Neural progenitor cell (in vitro differentiated cells): ENCODE measurements around the gene RERG. TPM values are rescaled to one million over a fixed set of nuclear protein-coding genes. Genes with fewer than 3 reads are reported as not detected.

Source experiments
- DNase-seq: peaks from one replicate; pipeline ENCODE4 v3.0.0-alpha.2; 2016; ENCODE audit warnings: low spot score
- H2AFZ ChIP-seq: fragments of 200-600 bp; sonication (generic); replicated peaks from 2 replicates; pipeline ENCODE4 v1.6.1; 2016; ENCODE audit warnings: antibody characterized with exemption
- H3F3A ChIP-seq: fragments of 200-600 bp; sonication (generic); 2 replicates; pipeline ENCODE4 v1.6.1; 2016; ENCODE audit warnings: antibody characterized with exemption, low read depth
- H3K27ac ChIP-seq: fragments of 200-600 bp; sonication (generic); 2 replicates; pipeline ENCODE4 v1.5.1; 2016; ENCODE audit warnings: mild to moderate bottlenecking
- H3K27me3 ChIP-seq: fragments of 200-600 bp; sonication (generic); 2 replicates; pipeline ENCODE4 v1.6.1; 2016; ENCODE audit warnings: mild to moderate bottlenecking, moderate library complexity
- H3K36me3 ChIP-seq: fragments of 200-600 bp; sonication (generic); 2 replicates; pipeline ENCODE4 v1.5.1; 2016
- H3K4me1 ChIP-seq: fragments of 200-600 bp; sonication (generic); 2 replicates; pipeline ENCODE4 v1.6.1; 2016; ENCODE audit warnings: mixed run types
- H3K4me2 ChIP-seq: fragments of 200-600 bp; sonication (generic); 2 replicates; pipeline ENCODE4 v1.6.1; 2016
- H3K4me3 ChIP-seq: fragments of 200-600 bp; sonication (generic); 2 replicates; pipeline ENCODE4 v1.5.1; 2016
- H3K79me2 ChIP-seq: fragments of 200-600 bp; sonication (generic); 2 replicates; pipeline ENCODE4 v1.6.1; 2016; ENCODE audit warnings: low read depth
- H3K9ac ChIP-seq: fragments of 200-600 bp; sonication (generic); 2 replicates; pipeline ENCODE4 v1.6.1; 2016
- H3K9me3 ChIP-seq: fragments of 200-600 bp; sonication (generic); 2 replicates; pipeline ENCODE4 v1.5.1; 2016; ENCODE audit warnings: low read depth
- H4K20me1 ChIP-seq: fragments of 200-600 bp; sonication (generic); 2 replicates; pipeline ENCODE4 v1.6.1; 2016; ENCODE audit warnings: low read depth
- H3K27ac Mint-ChIP-seq: 3 replicates; pipeline ENCODE4 v1.8.0; 2021; ENCODE audit warnings: mixed read lengths
- H3K27me3 Mint-ChIP-seq: 2 replicates; pipeline ENCODE4 v1.8.0; 2022; ENCODE audit warnings: low read depth, mild to moderate bottlenecking, inconsistent platforms, moderate library complexity, mixed read lengths; ENCODE audit not compliant: insufficient read depth
- H3K36me3 Mint-ChIP-seq: 3 replicates; pipeline ENCODE4 v1.8.0; 2021; ENCODE audit warnings: mixed read lengths
- H3K4me1 Mint-ChIP-seq: 3 replicates; pipeline ENCODE4 v1.8.0; 2021; ENCODE audit warnings: mixed read lengths
- H3K4me3 Mint-ChIP-seq: 3 replicates; pipeline ENCODE4 v1.8.0; 2021; ENCODE audit warnings: mild to moderate bottlenecking, moderate library complexity, mixed read lengths
- H3K9me3 Mint-ChIP-seq: 3 replicates; pipeline ENCODE4 v1.8.0; 2020; ENCODE audit warnings: mixed read lengths
- EZH2 ChIP-seq: fragments of 200-600 bp; sonication (generic); IDR thresholded peaks from 2 replicates; pipeline ENCODE4 v1.6.1; 2017; ENCODE audit warnings: antibody characterized with exemption, mild to moderate bottlenecking, moderate library complexity
- EZH2phosphoT487 ChIP-seq: fragments of 200-600 bp; sonication (generic); IDR thresholded peaks from 2 replicates; pipeline ENCODE4 v1.6.1; 2017; ENCODE audit warnings: antibody characterized with exemption
- total RNA-seq: library from RNA; depleted of rRNA; stranded (reverse); fragments of >200 nt; gene quantifications from 2 replicates; pipeline ENCODE4 v1.2.3, GENCODE V29; 2015; ENCODE audit warnings: low replicate concordance
- TF ChIP-seq, protein P1 (sequence below): fragments of 200-600 bp; sonication (generic); IDR thresholded peaks from 2 replicates; pipeline ENCODE4 v1.5.1; 2017; ENCODE audit warnings: antibody characterized with exemption, mild to moderate bottlenecking

RERG gene
- total RNA-seq, 1 donor from 2014 or later: 0.06 TPM

DNA sequence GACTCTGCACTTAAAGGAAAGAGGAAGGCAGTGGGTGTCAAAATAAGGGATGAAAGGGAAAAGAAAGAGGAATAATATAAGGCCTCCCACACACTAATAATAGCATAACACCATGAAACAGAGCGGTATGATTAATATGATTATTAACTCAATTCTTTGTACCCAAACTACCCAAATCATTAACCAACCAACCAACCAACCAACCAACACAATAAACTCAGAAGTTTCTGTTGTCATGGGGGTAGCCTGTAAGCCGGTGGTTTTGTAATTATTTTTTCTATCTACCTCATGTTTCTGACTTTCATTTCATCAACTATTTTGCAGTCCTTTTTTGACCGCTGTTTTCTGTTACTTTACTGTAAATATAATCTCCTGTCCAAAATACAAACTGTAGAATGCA lies 105.8 kb downstream of the RERG start:
- TF ChIP-seq EZH2 (no peak), EZH2phosphoT487 (no peak)
- TF ChIP-seq, protein P1, sequence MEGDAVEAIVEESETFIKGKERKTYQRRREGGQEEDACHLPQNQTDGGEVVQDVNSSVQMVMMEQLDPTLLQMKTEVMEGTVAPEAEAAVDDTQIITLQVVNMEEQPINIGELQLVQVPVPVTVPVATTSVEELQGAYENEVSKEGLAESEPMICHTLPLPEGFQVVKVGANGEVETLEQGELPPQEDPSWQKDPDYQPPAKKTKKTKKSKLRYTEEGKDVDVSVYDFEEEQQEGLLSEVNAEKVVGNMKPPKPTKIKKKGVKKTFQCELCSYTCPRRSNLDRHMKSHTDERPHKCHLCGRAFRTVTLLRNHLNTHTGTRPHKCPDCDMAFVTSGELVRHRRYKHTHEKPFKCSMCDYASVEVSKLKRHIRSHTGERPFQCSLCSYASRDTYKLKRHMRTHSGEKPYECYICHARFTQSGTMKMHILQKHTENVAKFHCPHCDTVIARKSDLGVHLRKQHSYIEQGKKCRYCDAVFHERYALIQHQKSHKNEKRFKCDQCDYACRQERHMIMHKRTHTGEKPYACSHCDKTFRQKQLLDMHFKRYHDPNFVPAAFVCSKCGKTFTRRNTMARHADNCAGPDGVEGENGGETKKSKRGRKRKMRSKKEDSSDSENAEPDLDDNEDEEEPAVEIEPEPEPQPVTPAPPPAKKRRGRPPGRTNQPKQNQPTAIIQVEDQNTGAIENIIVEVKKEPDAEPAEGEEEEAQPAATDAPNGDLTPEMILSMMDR: no peak
- Histone ChIP-seq H4K20me1 (no peaks in the 10 kb centered on the region), H3K4me2 (no peak overlapping the region), H3K9me3 (no peaks in the 10 kb centered on the region), H3K27me3 (no peaks in the 10 kb centered on the region), H3K36me3 (no peaks in the 10 kb centered on the region), H3K4me3 (no peak overlapping the region), H3K4me1 (peaks cover 5% of the 10 kb centered on the region), H2AFZ (no peak overlapping the region), H3K27ac (no peak overlapping the region), H3F3A (no peaks in the 10 kb centered on the region), H3K79me2 (no peaks in the 10 kb centered on the region), H3K9ac (no peak overlapping the region)
- H3K36me3 Mint-ChIP-seq: no peaks in the 10 kb centered on the region
- DNase-seq: no peak
- no peak overlapping the region for H3K4me3 Mint-ChIP-seq
- H3K27me3 Mint-ChIP-seq: no peaks in the 10 kb centered on the region
- peaks cover 2% of the 10 kb centered on the region for H3K9me3 Mint-ChIP-seq
- peaks cover 27% of the 10 kb centered on the region for H3K4me1 Mint-ChIP-seq
- H3K27ac Mint-ChIP-seq: no peak overlapping the region

DNA sequence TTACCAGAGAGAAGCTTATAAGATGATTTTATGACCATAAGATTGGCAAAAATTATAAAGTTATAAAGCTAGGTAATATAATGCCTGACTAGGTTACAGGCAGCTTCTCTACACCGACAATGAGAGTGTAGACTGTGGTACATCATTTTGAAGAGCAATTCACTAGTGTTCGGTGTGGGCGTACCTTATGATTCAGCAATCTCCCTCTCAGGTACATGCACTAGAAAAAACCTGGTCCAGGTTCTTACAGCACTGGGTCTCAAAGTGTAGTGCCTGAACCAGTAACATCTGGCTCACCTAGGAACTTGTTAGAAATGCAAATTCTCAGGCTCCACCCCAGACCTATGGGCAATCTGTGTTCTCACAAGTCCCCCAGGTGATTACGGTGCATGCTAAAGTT lies 106.7 kb downstream of the RERG start:
- Mint-ChIP-seq H3K27ac (no peak overlapping the region), H3K27me3 (no peaks in the 10 kb centered on the region), H3K4me1 (peaks cover 27% of the 10 kb centered on the region), H3K9me3 (peaks cover 2% of the 10 kb centered on the region), H3K36me3 (no peaks in the 10 kb centered on the region), H3K4me3 (no peak overlapping the region)
- Histone ChIP-seq H2AFZ (no peak overlapping the region), H3K27ac (no peak overlapping the region), H3K9ac (no peak overlapping the region), H3K4me1 (peaks cover 5% of the 10 kb centered on the region), H3K4me2 (no peak overlapping the region), H3K9me3 (no peaks in the 10 kb centered on the region), H3K36me3 (no peaks in the 10 kb centered on the region), H3K27me3 (no peaks in the 10 kb centered on the region), H4K20me1 (no peaks in the 10 kb centered on the region), H3F3A (no peaks in the 10 kb centered on the region), H3K4me3 (no peak overlapping the region), H3K79me2 (no peaks in the 10 kb centered on the region)
- TF ChIP-seq, protein P1: no peak
- TF ChIP-seq EZH2phosphoT487 (no peak), EZH2 (no peak)
- no peak for DNase-seq

DNA sequence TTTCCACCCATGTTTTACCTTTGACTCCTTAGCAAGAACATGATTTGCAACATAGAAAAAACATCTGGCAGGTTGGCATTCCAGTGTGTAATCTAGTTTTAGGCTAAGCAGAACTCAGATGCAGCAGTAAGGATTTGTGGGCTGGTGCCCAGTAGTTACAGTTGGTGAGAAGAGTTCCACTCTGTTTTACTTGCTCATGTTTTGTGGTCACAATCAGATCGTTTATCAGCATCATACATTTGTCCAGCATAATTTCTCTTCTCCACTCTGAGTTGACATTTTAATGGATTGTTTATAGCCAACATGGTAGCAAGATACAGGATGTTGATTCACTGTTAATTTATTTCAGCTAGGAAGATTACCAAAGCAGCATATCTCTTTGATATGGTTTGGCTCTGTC lies 128.4 kb downstream of the RERG start:
- Histone ChIP-seq H3F3A (no peaks in the 10 kb centered on the region), H3K9me3 (no peaks in the 10 kb centered on the region), H3K4me3 (no peak overlapping the region), H3K79me2 (no peaks in the 10 kb centered on the region), H3K4me1 (no peaks in the 10 kb centered on the region), H3K27ac (no peak overlapping the region), H3K9ac (no peak overlapping the region), H3K27me3 (no peaks in the 10 kb centered on the region), H3K4me2 (no peak overlapping the region), H3K36me3 (no peaks in the 10 kb centered on the region), H4K20me1 (no peaks in the 10 kb centered on the region), H2AFZ (no peak overlapping the region)
- Mint-ChIP-seq H3K4me1 (no peaks in the 10 kb centered on the region), H3K27me3 (no peaks in the 10 kb centered on the region), H3K9me3 (peaks cover 2% of the 10 kb centered on the region), H3K4me3 (no peak overlapping the region), H3K27ac (no peak overlapping the region), H3K36me3 (no peaks in the 10 kb centered on the region)
- TF ChIP-seq EZH2 (no peak), EZH2phosphoT487 (no peak)
- TF ChIP-seq, protein P1: no peak
- DNase-seq: no peak

DNA sequence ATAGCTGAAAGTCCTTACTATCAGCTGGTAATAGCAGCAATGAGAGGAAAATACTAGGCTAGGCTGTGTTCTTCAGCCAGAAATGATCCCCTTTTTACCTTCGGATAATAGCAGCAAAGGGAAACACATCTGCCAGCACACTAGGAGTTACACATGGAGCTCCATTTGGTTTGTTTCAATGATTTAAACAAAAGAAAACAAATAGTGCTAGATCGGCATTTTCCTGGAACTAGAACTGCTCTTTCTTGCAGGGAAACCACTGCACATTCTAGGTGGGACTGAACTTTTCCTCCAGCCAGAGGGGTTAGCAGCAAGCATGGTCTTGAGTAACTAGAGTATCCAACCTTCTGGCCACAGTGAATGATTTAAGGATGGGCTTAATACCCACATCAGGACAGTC lies 130.8 kb downstream of the RERG start:
- Histone ChIP-seq H3K4me1 (no peaks in the 10 kb centered on the region), H3K4me2 (no peak overlapping the region), H3K27ac (no peak overlapping the region), H3K9ac (no peak overlapping the region), H2AFZ (no peak overlapping the region), H3K9me3 (no peaks in the 10 kb centered on the region), H3F3A (no peaks in the 10 kb centered on the region), H3K27me3 (no peaks in the 10 kb centered on the region), H3K4me3 (no peak overlapping the region), H4K20me1 (no peaks in the 10 kb centered on the region), H3K79me2 (no peaks in the 10 kb centered on the region), H3K36me3 (no peaks in the 10 kb centered on the region)
- no peak for DNase-seq
- no peak overlapping the region for H3K27ac Mint-ChIP-seq
- H3K4me3 Mint-ChIP-seq: no peak overlapping the region
- H3K36me3 Mint-ChIP-seq: no peaks in the 10 kb centered on the region
- no peaks in the 10 kb centered on the region for H3K9me3 Mint-ChIP-seq
- H3K4me1 Mint-ChIP-seq: no peaks in the 10 kb centered on the region
- peaks cover 2% of the 10 kb centered on the region for H3K27me3 Mint-ChIP-seq
- TF ChIP-seq, protein P1: no peak
- no peak for TF ChIP-seq EZH2
- no peak for TF ChIP-seq EZH2phosphoT487
